Measurements from ENCODE around the gene POU3F3. TPM values are rescaled to one million over a fixed set of nuclear protein-coding genes. Genes with fewer than 3 reads are reported as not detected.
A peak's percentile ranks its signal among the peaks of the same experiment; 100 is the strongest.

Gene POU3F3
- total RNA-seq, 1 donor from 2014 or later: not detected

DNA sequence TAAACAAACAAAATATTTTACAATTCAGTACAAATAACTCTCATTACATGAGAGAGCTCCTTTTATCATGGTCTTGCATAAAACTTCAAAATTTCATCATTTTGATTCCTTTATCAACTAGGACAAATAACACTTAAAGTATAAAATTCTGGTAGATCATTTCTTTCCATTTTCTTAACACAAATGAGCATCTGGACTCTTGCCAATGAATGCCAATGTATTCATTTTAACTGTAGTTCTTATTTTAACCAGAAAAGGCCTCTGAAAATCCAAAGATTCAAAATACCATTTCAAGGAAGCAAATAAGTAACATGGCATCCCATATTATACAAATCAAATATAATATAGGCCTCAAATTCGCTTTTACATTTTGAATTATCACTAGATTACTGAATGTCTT is 13.8 kb upstream of the POU3F3 start:
- no peaks in the 10 kb centered on the region for H3K4me1 Mint-ChIP-seq (ENCODE audit: low read depth)
- intact Hi-C loops (cut with micrococcal nuclease): no loop called here
- no peaks in the 10 kb centered on the region for H3K36me3 Mint-ChIP-seq (ENCODE audit: low read depth)
- no peak overlapping the region for H3K27ac Mint-ChIP-seq
- peaks cover 38% of the 10 kb centered on the region for H3K27me3 Mint-ChIP-seq (ENCODE audit: insufficient read depth)
- no peak for DNase-seq (ENCODE audit: low spot score)
- no peak overlapping the region for H3K4me3 Mint-ChIP-seq
- no peaks in the 10 kb centered on the region for H3K9me3 Mint-ChIP-seq

- Mint-ChIP-seq H3K4me1 (ENCODE audit: low read depth) (no peaks in the 10 kb centered on the region), H3K4me3 (no peak overlapping the region), H3K36me3 (ENCODE audit: low read depth) (no peaks in the 10 kb centered on the region), H3K27me3 (ENCODE audit: insufficient read depth) (peaks cover 47% of the 10 kb centered on the region), H3K27ac (no peak overlapping the region), H3K9me3 (no peaks in the 10 kb centered on the region)
- intact Hi-C loops (cut with micrococcal nuclease): no loop called here
- DNase-seq (ENCODE audit: low spot score): no peak
Measured at GRCh38 chr2:104840893-104841585, 12.9 kb upstream of the POU3F3 start.

DNA sequence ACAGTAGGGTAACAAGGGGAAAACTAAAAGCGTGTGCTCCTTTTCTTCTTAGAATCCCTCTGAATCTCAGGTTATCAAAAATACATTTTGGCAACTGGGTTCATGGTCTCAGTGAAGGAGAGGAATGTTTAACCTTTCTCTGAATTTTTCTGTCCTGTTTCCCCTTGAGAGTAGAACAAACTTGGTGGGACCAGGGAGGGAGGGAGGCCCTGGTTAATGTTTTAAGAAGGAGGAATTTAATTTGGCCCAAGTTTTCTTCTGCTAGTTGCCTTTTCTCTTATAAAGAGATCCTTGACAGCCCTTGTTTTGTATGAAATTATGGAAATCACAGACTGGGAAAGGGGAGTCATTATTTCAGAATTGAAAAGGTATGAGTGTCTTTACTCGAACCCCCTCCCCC is 12.2 kb upstream of the POU3F3 start:
- intact Hi-C loops (cut with micrococcal nuclease): no loop called here

DNA sequence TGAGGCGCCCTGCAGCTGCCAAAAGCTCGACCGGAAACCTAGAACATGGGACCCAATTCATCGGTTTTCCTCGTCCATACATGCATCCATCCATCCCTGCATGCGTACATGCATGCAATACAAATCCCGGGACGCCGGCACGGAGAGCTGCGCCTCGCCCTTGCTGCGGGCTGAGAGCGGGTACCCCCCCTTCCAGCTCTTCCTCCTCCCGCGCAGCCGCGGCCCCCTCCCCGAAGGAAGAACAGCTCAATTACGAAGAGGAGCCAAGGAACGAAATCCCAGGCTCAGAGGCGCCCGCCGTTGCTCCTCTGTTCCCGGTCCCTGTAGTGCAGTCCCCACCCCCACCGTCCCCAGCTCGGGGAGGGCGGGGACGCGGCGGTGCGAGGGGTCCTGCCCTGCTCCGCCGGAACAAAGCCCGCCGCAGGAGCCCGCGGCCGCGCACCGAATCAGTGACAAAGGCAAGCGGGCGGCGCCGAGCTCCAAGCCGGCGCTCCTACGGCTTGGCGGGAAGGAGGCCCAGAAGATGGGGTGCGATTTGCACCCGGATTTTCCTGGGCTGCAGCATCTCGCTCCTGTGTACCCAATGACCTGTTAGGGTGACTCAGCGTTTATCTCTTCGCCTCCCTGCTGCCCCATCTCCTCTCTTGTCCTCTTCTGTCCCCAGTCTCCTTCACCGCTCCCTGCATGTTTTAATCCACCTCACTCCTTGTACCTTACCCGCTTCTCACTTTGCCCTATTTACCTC is 8.9 kb upstream of the POU3F3 start:
- no peaks in the 10 kb centered on the region for H3K36me3 Mint-ChIP-seq (ENCODE audit: low read depth)
- intact Hi-C loops (cut with micrococcal nuclease): loop anchor here (5.0 kb wide), 1 partner anchor 1683 kb away; no protein-coding TSS in a partner anchor

More for the DNA sequence above, 12.2 kb upstream of the POU3F3 start:
- Mint-ChIP-seq H3K27ac (no peak overlapping the region), H3K4me3 (no peak overlapping the region), H3K36me3 (ENCODE audit: low read depth) (no peaks in the 10 kb centered on the region), H3K9me3 (no peaks in the 10 kb centered on the region), H3K4me1 (ENCODE audit: low read depth) (no peaks in the 10 kb centered on the region), H3K27me3 (ENCODE audit: insufficient read depth) (peaks cover 53% of the 10 kb centered on the region)
- DNase-seq (ENCODE audit: low spot score): no peak

DNA sequence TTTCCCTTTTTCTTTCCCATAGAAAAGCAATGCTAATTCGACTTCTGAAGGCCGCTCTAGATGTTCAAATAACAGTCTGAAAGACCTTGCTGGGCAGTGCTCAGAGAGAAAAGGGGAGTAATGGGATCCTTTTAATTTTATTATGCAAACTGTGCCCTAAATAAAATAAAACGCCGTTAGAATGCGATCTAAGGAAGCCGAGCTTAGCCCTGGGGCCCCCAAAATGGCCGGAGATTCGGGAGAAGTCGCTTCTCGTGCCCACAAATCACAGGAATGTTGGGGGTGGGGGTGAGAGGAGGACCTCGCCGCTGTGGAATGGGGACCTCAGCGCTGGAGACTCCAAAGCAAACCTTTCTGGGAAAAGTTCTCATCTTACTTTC is 8.4 kb upstream of the POU3F3 start:
- intact Hi-C loops (cut with micrococcal nuclease): loop anchor here (5.0 kb wide), 1 partner anchor 1683 kb away; no protein-coding TSS in a partner anchor
- Mint-ChIP-seq H3K9me3 (no peaks in the 10 kb centered on the region), H3K27me3 (ENCODE audit: insufficient read depth) (peaks cover 82% of the 10 kb centered on the region), H3K4me3 (no peak overlapping the region), H3K27ac (peak overlapping the region; percentile 65), H3K36me3 (ENCODE audit: low read depth) (no peaks in the 10 kb centered on the region), H3K4me1 (ENCODE audit: low read depth) (no peaks in the 10 kb centered on the region)
- no peak for DNase-seq (ENCODE audit: low spot score)

More for the DNA sequence above, 8.9 kb upstream of the POU3F3 start:
- Mint-ChIP-seq H3K27me3 (ENCODE audit: insufficient read depth) (peaks cover 80% of the 10 kb centered on the region), H3K4me3 (no peak overlapping the region), H3K9me3 (no peaks in the 10 kb centered on the region), H3K4me1 (ENCODE audit: low read depth) (no peaks in the 10 kb centered on the region), H3K27ac (peak overlapping the region; percentile 65)
- DNase-seq (ENCODE audit: low spot score): no peak

GRCh38 chr2:104845946-104846785 is 7.7 kb upstream of the POU3F3 start:
- no peak overlapping the region for H3K4me3 Mint-ChIP-seq
- DNase-seq (ENCODE audit: low spot score): no peak
- H3K36me3 Mint-ChIP-seq (ENCODE audit: low read depth): no peaks in the 10 kb centered on the region
- peak overlapping the region; percentile 61 for H3K27ac Mint-ChIP-seq
- H3K4me1 Mint-ChIP-seq (ENCODE audit: low read depth): no peaks in the 10 kb centered on the region
- peaks cover 82% of the 10 kb centered on the region for H3K27me3 Mint-ChIP-seq (ENCODE audit: insufficient read depth)
- no peaks in the 10 kb centered on the region for H3K9me3 Mint-ChIP-seq
- intact Hi-C loops (cut with micrococcal nuclease): loop anchor here (5.0 kb wide), 1 partner anchor 1684 kb away; no protein-coding TSS in a partner anchor

DNA sequence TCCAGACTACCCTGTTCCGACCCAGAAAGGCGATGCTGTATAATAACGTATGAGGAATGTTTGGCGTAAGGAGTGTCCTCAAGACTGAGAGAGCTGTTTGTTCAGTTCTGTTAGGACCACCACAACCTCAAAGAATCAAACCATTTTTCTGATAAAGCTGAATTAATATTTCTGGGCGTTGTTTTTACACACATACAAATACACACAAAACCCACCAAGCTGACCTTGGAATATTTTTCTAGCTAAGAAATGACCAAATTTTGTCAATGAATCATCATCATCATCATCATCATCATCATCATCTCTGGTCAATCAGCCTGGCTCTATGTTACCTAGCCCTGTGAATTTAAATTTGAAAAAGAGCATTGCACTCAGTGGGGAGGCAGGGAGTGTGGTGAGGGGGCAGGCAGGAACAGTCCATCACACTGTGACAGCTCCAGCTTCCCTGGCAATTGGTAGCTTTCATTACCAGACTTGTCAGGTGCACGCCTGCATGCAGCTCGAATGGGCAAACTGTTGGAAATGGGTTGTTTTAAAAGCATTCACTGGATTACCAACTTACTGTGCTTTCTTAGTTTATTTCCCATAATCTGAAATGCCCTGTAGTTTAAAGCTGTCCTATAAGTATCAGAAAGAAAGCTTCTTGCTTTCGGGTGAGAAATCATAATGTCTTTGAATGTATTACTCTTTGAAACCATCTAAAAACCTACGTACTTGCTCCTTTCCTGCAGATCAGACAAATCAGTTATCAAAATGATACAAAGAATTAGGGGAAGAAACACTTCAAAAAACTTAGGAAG is 6.9 kb upstream of the POU3F3 start:
- no peak overlapping the region for H3K27ac Mint-ChIP-seq
- peaks cover 82% of the 10 kb centered on the region for H3K27me3 Mint-ChIP-seq (ENCODE audit: insufficient read depth)
- H3K9me3 Mint-ChIP-seq: no peaks in the 10 kb centered on the region
- H3K4me3 Mint-ChIP-seq: no peak overlapping the region
- DNase-seq (ENCODE audit: low spot score): no peak
- intact Hi-C loops (cut with micrococcal nuclease): loop anchor here (5.0 kb wide), 1 partner anchor 1685 kb away; no protein-coding TSS in a partner anchor
- H3K36me3 Mint-ChIP-seq (ENCODE audit: low read depth): no peaks in the 10 kb centered on the region
- H3K4me1 Mint-ChIP-seq (ENCODE audit: low read depth): peaks cover 2% of the 10 kb centered on the region

- H3K27ac Mint-ChIP-seq: no peak overlapping the region
- H3K4me1 Mint-ChIP-seq (ENCODE audit: low read depth): peaks cover 7% of the 10 kb centered on the region
- H3K36me3 Mint-ChIP-seq (ENCODE audit: low read depth): no peaks in the 10 kb centered on the region
- H3K4me3 Mint-ChIP-seq: no peak overlapping the region
- no peak for DNase-seq (ENCODE audit: low spot score)
- intact Hi-C loops (cut with micrococcal nuclease): loop anchor here (5.0 kb wide), 1 partner anchor 1685 kb away; no protein-coding TSS in a partner anchor
- H3K9me3 Mint-ChIP-seq: no peaks in the 10 kb centered on the region
- peaks cover 83% of the 10 kb centered on the region for H3K27me3 Mint-ChIP-seq (ENCODE audit: insufficient read depth)
Measured at GRCh38 chr2:104847586-104848160, 6.2 kb upstream of the POU3F3 start.

GRCh38 chr2:104848526-104848925 is 5.4 kb upstream of the POU3F3 start:
- H3K36me3 Mint-ChIP-seq (ENCODE audit: low read depth): no peaks in the 10 kb centered on the region
- H3K4me3 Mint-ChIP-seq: no peak overlapping the region
- H3K9me3 Mint-ChIP-seq: no peaks in the 10 kb centered on the region
- DNase-seq (ENCODE audit: low spot score): no peak
- H3K27ac Mint-ChIP-seq: no peak overlapping the region
- intact Hi-C loops (cut with micrococcal nuclease): loop anchor here (5.0 kb wide), 1 partner anchor 1686 kb away; no protein-coding TSS in a partner anchor
- H3K27me3 Mint-ChIP-seq (ENCODE audit: insufficient read depth): peaks cover 87% of the 10 kb centered on the region
- H3K4me1 Mint-ChIP-seq (ENCODE audit: low read depth): peaks cover 12% of the 10 kb centered on the region

DNA sequence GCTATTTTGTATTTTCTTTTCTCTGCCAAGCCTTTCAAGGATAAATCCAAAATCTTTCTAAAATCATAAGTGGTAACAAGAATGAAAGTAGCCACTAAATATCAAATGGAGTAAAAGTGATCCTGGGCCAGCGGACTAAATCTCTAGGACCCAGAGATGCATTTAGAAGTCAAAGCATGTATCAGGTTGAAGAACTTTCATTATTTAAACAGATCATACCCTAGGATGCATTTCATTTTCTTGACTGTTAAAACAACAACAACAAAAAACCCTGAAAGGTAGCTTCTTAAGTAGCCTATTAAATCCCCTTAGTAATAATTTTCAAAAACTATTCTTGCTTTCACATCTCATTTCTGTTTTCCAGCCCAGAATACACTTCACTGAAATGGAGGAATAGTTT is 4.8 kb upstream of the POU3F3 start:
- peaks cover 89% of the 10 kb centered on the region for H3K27me3 Mint-ChIP-seq (ENCODE audit: insufficient read depth)
- H3K4me1 Mint-ChIP-seq (ENCODE audit: low read depth): peaks cover 16% of the 10 kb centered on the region
- DNase-seq (ENCODE audit: low spot score): no peak
- no peak overlapping the region for H3K27ac Mint-ChIP-seq
- H3K9me3 Mint-ChIP-seq: no peaks in the 10 kb centered on the region
- no peaks in the 10 kb centered on the region for H3K36me3 Mint-ChIP-seq (ENCODE audit: low read depth)
- intact Hi-C loops (cut with micrococcal nuclease): loop anchor here (5.0 kb wide), 1 partner anchor 1687 kb away; no protein-coding TSS in a partner anchor
- no peak overlapping the region for H3K4me3 Mint-ChIP-seq

- Mint-ChIP-seq H3K9me3 (no peaks in the 10 kb centered on the region), H3K4me1 (ENCODE audit: low read depth) (peaks cover 21% of the 10 kb centered on the region), H3K27ac (no peak overlapping the region), H3K36me3 (ENCODE audit: low read depth) (peaks cover 5% of the 10 kb centered on the region), H3K4me3 (no peak overlapping the region), H3K27me3 (ENCODE audit: insufficient read depth) (peaks cover 92% of the 10 kb centered on the region)
- peak; percentile 33 for DNase-seq (ENCODE audit: low spot score)
- intact Hi-C loops (cut with micrococcal nuclease): loop anchor here (5.0 kb wide), 1 partner anchor 1687 kb away; no protein-coding TSS in a partner anchor
Measured at GRCh38 chr2:104849618-104850141, 4.2 kb upstream of the POU3F3 start.

Measured in activated T-helper 1 cell treated with anti-CD3 and anti-CD28 coated beads, Interleukin-12 subunit alpha, Interleukin-12 subunit beta, Interleukin-2, Interleukin-4 antibody, amounts not matched to agents 30 ng/mL and 10 ng/mL and 1 ng/mL, durations not matched to agents 14 hours and 24 hours and 36 hours (primary cell).